Glutamatergic neuron (in vitro differentiated cells): ENCODE data around the gene PKN3. TPM values are rescaled to one million over a fixed set of nuclear protein-coding genes. Genes with fewer than 3 reads are reported as not detected.
A peak's percentile ranks its signal among the peaks of the same experiment; 100 is the strongest.

Source experiments
- DNase-seq: peaks from one replicate; pipeline ENCODE4 v3.0.0; 2022
- H3K27ac Mint-ChIP-seq: one replicate; pipeline ENCODE4 v1.8.0; 2020; ENCODE audit warnings: mild to moderate bottlenecking, mixed read lengths, inconsistent platforms; ENCODE audit not compliant: unreplicated experiment
- H3K27me3 Mint-ChIP-seq: one replicate; pipeline ENCODE4 v1.8.0; 2020; ENCODE audit warnings: mild to moderate bottlenecking, moderate library complexity, mixed read lengths, inconsistent platforms; ENCODE audit not compliant: unreplicated experiment
- H3K36me3 Mint-ChIP-seq: one replicate; pipeline ENCODE4 v1.8.0; 2020; ENCODE audit warnings: mild to moderate bottlenecking, mixed read lengths, inconsistent platforms; ENCODE audit not compliant: unreplicated experiment
- H3K4me1 Mint-ChIP-seq: one replicate; pipeline ENCODE4 v1.8.0; 2020; ENCODE audit warnings: mild to moderate bottlenecking, low read depth, mixed read lengths, inconsistent platforms; ENCODE audit not compliant: unreplicated experiment
- H3K4me3 Mint-ChIP-seq: one replicate; pipeline ENCODE4 v1.8.0; 2020; ENCODE audit warnings: mild to moderate bottlenecking, mixed read lengths, inconsistent platforms; ENCODE audit not compliant: unreplicated experiment
- H3K9me3 Mint-ChIP-seq: one replicate; pipeline ENCODE4 v1.8.0; 2020; ENCODE audit warnings: mild to moderate bottlenecking, moderate library complexity, mixed read lengths, inconsistent platforms; ENCODE audit not compliant: unreplicated experiment
- CTCF ChIP-seq: fragments of 200-600 bp; sonication (generic); IDR thresholded peaks from one replicate; pipeline ENCODE4 v1.5.0; 2021; ENCODE audit not compliant: partially characterized antibody, unreplicated experiment
- total RNA-seq: library from RNA; stranded (reverse); fragmentation: NEBNext Ultra II Directional; extraction: Animal tissue kit (Norgen Biotek cat#: 25700); gene quantifications from one replicate; pipeline ENCODE4 v1.2.1, GENCODE V29; 2021; ENCODE audit not compliant: unreplicated experiment

Gene PKN3
- total RNA-seq, 1 donor from 2014 or later: 4.3 TPM

- no peak for DNase-seq
- no peaks in the 10 kb centered on the region for H3K36me3 Mint-ChIP-seq
These were observed 29.4 kb downstream of the PKN3 start for GRCh38 chr9:128731691-128732090.

DNA sequence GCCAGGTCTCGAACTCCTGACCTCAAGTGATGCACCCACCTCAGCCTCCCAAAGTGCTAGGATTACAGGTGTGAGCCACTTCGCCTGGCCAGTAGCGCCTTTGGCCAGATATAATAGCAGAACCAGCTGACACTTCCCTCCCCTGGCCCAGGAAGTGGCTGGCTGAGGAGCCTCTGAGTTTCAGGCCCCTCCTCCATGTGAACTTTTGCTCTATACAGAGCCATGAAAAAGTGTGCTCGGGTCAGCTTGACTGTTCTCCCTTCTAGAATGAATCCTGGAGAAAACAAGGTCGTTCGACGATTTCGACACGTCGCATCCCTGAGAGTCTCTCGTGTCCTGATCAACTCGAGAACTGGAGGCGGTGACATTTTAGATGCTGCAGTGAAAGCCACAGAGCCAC lies 30.3 kb downstream of the PKN3 start:
- no peak for TF ChIP-seq CTCF
- Mint-ChIP-seq H3K4me3 (no peak overlapping the region), H3K27ac (peak overlapping the region; percentile 64), H3K9me3 (no peaks in the 10 kb centered on the region), H3K36me3 (no peaks in the 10 kb centered on the region), H3K27me3 (no peaks in the 10 kb centered on the region), H3K4me1 (peaks cover 11% of the 10 kb centered on the region)
- DNase-seq: no peak

More at GRCh38 chr9:128731691-128732090, 29.4 kb downstream of the PKN3 start:
- Mint-ChIP-seq H3K4me1 (peaks cover 11% of the 10 kb centered on the region), H3K9me3 (no peaks in the 10 kb centered on the region), H3K27me3 (no peaks in the 10 kb centered on the region), H3K4me3 (no peak overlapping the region), H3K27ac (no peak overlapping the region)
- no peak for TF ChIP-seq CTCF

DNA sequence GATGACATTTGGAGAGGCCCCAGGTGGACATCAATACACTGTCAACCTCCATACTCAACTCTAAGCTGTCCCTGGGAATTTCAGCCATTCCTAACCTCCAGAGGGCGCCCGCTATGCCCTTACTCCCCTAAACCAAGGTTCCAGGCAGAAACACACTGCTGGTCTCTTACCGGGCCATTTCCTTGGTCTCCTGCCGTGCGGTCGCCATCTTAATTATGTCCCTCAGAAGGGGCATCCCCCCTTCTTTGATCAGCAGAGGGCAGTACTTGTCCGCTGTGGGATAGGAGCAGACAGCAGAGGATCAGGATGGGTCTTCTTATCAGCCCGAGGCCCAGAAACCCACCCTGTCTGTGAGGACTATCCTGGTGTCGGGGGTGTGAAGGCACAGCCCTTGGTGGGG lies 31.0 kb downstream of the PKN3 start:
- Mint-ChIP-seq H3K4me3 (no peak overlapping the region), H3K4me1 (peaks cover 11% of the 10 kb centered on the region), H3K36me3 (no peaks in the 10 kb centered on the region), H3K27ac (peak overlapping the region; percentile 64), H3K9me3 (no peaks in the 10 kb centered on the region), H3K27me3 (no peaks in the 10 kb centered on the region)
- peak; percentile 88 for DNase-seq
- peak; percentile 59 for TF ChIP-seq CTCF

GRCh38 chr9:128735373-128735772 lies 33.1 kb downstream of the PKN3 start:
- Mint-ChIP-seq H3K27ac (peak overlapping the region; percentile 43), H3K4me1 (peaks cover 5% of the 10 kb centered on the region), H3K4me3 (no peak overlapping the region), H3K36me3 (no peaks in the 10 kb centered on the region), H3K9me3 (no peaks in the 10 kb centered on the region), H3K27me3 (no peaks in the 10 kb centered on the region)
- no peak for DNase-seq
- no peak for TF ChIP-seq CTCF

DNA sequence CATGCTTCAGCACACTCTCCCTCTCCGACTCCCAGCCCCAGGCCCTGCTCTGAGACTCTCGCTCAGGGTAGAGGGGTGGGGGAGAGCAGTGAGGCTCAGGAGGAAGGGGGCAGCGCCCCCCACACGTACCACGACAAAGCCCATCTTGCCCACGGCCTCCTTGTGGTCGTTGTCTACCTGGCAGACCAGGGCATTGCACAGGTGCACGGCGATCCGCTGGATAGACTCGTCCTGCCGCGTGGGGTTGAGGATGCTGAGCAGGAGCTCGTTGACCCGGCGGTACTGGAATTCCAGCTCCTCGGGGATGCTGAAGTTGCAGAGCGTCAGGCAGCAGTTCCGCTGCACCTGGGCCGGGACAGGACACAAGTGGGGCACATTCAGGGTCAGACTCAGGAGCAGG lies 40.1 kb downstream of the PKN3 start:
- no peak overlapping the region for H3K4me3 Mint-ChIP-seq
- H3K4me1 Mint-ChIP-seq: no peaks in the 10 kb centered on the region
- H3K27me3 Mint-ChIP-seq: no peaks in the 10 kb centered on the region
- TF ChIP-seq CTCF: no peak
- H3K9me3 Mint-ChIP-seq: peaks cover 2% of the 10 kb centered on the region
- DNase-seq: no peak
- H3K36me3 Mint-ChIP-seq: no peaks in the 10 kb centered on the region
- no peak overlapping the region for H3K27ac Mint-ChIP-seq
